NB4 (cell line): ENCODE measurements around the gene HTR4.

Experiments used
- MAX ChIP-seq: IDR thresholded peaks from 2 replicates; pipeline ENCODE4 v1.6.1; 2011; ENCODE audit warnings: low read depth, low read length
- MYC ChIP-seq: IDR thresholded peaks from 2 replicates; pipeline ENCODE4 v1.6.1; 2011; ENCODE audit warnings: low read depth, low read length
- POLR2A ChIP-seq: IDR thresholded peaks from 2 replicates; pipeline ENCODE4 v1.6.1; 2011; ENCODE audit warnings: mild to moderate bottlenecking; ENCODE audit not compliant: insufficient read length; ENCODE audit errors: extremely low read depth
- TF ChIP-seq, protein P1 (sequence below): IDR thresholded peaks from one replicate; pipeline ENCODE4 v1.5.1; 2012; ENCODE audit warnings: low read depth, low read length

- TF ChIP-seq POLR2A = no peak
- TF ChIP-seq, protein P1, sequence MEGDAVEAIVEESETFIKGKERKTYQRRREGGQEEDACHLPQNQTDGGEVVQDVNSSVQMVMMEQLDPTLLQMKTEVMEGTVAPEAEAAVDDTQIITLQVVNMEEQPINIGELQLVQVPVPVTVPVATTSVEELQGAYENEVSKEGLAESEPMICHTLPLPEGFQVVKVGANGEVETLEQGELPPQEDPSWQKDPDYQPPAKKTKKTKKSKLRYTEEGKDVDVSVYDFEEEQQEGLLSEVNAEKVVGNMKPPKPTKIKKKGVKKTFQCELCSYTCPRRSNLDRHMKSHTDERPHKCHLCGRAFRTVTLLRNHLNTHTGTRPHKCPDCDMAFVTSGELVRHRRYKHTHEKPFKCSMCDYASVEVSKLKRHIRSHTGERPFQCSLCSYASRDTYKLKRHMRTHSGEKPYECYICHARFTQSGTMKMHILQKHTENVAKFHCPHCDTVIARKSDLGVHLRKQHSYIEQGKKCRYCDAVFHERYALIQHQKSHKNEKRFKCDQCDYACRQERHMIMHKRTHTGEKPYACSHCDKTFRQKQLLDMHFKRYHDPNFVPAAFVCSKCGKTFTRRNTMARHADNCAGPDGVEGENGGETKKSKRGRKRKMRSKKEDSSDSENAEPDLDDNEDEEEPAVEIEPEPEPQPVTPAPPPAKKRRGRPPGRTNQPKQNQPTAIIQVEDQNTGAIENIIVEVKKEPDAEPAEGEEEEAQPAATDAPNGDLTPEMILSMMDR = no peak
- no peak for TF ChIP-seq MAX
- TF ChIP-seq MYC = no peak
Observed at GRCh38 chr5:148484651-148485050, 169.7 kb downstream of the HTR4 start.
